NCI-H82 treated with DMSO at 0.1 percent for 48 hours (cell line): ENCODE measurements around the gene TRAF3.
A peak's percentile ranks its signal among the peaks of the same experiment; 100 is the strongest.
"Not testable (repeated sequence)": the region's sequence is repeated elsewhere in the genome, so short reads cannot be mapped to it uniquely, and the experiment has no call there.

Source experiments
- DNase-seq: peaks from one replicate; lab custom pipeline; 2025; ENCODE audit not compliant: unreplicated experiment; lab: John Stamatoyannopoulos, UW

TRAF3 gene

GRCh38 chr14:102918438-102918837 lies 141.2 kb downstream of the TRAF3 start:
- no peak for DNase-seq

DNA sequence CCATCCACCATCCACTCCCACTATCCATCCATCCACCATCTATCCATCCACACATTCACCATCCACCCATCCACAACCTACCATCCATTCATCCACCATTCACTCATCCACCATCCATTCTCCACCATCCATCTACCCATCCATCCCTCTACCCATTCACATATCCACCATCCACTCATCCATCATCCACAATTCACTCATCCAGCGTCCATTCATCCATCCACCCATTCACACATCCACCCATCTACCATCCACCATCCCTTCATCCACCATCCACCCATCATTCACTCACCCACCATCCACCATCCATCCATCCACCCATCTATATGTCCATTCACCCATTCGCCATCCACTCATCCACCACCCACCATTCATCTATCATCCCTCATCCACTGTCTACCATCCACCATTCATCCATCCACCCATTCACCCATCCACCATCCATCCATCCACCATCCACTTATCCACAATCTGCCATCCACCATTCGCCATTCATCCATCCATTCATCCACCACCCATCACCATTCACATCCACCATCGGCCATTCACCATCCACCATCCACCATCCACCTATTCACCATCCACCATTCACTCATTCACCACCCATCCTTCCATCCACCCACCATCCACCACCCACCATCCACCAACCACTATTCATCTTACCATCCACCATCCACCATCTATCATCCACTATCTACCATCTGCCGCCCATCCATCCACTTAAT lies 143.2 kb downstream of the TRAF3 start:
- DNase-seq: no peak

- no peak for DNase-seq
These were observed 143.7 kb downstream of the TRAF3 start for GRCh38 chr14:102920998-102921304.

DNA sequence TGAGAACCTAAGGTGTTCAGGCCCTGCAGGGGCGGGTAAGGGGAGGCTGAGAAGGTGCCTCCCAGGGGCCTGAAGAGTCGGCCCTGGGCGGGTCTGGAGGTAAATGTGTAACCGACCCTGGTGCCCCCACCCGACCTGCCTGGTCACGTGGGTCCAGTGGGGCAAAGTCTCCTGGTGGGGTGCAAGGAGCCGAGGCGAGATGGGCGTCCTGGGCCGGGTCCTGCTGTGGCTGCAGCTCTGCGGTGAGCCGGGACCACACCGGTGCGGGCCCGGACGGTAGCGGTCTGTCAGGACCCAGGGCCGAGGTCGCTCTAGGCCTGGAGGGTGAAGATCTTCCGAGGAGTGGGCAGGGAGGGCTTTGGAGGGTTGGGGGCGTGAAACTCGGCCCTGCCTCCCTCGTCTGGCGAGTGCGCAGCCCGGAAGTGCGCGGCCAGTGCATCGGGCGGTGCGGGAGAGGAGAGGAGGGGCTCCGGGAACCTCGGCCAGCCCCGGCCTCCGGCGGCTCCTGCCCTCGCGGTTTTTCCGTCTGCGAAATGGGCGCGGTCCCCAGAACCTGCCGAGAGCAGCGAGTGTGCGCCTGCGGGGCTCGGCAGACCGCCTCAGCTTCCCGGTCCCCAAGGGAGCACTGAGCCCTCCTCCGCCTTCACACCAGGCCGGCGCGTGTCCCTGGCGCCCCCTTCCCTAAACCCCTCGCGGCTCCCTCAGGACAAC lies 145.4 kb downstream of the TRAF3 start, which contains the start of gene AMN:
TSS of gene AMN (plus strand) at position 174 of the 711 bp plus-strand sequence. CDS start at position 200, 26 bp downstream.
- DNase-seq: no peak

GRCh38 chr14:102923201-102923924 lies 146.1 kb downstream of the TRAF3 start:
- DNase-seq: no peak

GRCh38 chr14:102923925-102924486 lies 146.8 kb downstream of the TRAF3 start:
- no peak for DNase-seq

GRCh38 chr14:102924632-102925588 lies 147.7 kb downstream of the TRAF3 start:
- no peak for DNase-seq

DNA sequence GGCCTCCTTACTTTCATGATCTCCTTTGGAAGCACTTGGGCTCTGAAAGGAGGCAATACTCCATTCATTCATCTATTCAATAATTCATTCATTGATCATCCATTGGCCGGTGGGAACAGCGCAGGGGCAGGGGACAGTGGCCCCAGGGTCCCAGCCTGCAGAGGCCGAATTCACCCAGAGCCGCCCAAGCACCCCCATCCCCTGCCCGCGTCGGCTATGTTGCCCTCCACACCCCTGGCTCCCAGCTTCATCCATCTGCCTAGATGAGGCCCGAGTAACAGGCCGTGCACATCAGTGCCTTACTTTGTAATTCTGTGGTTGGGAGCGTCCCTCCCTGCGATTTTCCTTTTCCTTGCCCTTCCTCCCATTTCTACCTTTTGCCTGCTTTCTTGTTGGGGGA lies 148.4 kb downstream of the TRAF3 start:
- no peak for DNase-seq

DNA sequence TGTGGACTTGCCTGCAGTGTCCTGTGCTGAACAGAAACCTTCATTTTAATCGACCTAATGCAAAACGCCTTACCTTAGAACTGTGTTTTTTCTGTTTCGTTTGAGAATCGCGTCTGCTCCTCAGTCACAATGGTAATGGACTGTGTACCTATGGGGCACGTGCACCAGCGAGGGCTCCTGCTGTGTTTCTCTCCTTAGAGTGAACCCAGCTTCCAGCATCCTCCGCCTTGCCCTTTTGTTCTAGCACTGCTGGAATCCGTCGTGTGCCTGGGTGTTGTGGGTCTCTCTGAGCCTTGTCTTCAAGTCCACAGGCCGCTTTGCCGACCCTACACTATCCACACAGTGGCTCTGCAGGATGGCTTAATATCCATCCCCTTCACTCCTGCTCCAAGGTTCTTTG lies 148.9 kb downstream of the TRAF3 start:
- DNase-seq: no peak

DNA sequence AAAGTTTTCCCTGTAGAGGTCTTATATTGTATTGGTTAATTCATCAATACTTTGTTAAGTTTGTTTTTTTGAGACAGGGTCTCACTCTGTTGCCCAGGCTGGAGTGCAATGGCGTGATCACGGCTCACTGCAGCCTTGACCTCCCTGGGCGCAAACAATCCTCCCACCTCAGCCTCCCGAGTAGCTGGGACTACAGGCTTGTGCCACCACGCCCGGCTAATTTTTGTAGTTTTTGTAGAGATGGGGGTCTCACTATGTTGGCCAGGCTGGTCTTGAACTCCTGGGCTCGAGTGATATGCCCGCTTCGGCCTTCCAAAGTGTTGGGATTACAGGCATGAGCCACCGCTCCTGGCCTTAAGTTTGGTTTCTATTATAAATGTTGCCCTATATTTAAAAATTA lies 149.6 kb downstream of the TRAF3 start:
- not testable (repeated sequence) for DNase-seq

- no peak for DNase-seq
These were observed 150.2 kb downstream of the TRAF3 start for GRCh38 chr14:102927346-102927877.

DNA sequence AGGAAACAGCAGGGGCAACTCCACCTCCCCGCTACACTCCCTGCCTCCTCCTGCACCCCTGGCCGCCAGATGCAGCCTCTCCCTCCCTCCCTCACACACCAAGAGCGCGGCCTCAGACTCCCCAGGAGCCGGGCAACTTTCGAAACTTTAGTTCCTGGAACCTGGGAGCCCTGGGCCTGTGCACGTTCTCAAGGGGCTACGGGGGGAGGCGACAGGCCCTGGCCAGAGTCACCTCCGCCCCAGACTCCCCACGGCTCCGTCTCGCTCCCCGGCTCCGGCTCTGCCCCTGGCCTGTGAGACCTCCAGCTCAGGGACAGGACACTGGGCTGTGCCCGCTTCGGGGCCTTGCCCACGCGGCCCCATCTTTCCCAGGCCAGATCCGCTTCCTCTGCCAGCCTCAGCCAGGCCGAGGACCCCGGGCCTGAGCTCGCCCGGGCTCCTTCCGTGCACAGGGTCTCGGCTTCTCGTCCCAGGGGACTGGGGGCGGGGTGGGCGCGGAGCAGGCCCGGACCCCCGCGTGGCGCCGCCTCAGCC lies 150.7 kb downstream of the TRAF3 start:
- DNase-seq: no peak

DNA sequence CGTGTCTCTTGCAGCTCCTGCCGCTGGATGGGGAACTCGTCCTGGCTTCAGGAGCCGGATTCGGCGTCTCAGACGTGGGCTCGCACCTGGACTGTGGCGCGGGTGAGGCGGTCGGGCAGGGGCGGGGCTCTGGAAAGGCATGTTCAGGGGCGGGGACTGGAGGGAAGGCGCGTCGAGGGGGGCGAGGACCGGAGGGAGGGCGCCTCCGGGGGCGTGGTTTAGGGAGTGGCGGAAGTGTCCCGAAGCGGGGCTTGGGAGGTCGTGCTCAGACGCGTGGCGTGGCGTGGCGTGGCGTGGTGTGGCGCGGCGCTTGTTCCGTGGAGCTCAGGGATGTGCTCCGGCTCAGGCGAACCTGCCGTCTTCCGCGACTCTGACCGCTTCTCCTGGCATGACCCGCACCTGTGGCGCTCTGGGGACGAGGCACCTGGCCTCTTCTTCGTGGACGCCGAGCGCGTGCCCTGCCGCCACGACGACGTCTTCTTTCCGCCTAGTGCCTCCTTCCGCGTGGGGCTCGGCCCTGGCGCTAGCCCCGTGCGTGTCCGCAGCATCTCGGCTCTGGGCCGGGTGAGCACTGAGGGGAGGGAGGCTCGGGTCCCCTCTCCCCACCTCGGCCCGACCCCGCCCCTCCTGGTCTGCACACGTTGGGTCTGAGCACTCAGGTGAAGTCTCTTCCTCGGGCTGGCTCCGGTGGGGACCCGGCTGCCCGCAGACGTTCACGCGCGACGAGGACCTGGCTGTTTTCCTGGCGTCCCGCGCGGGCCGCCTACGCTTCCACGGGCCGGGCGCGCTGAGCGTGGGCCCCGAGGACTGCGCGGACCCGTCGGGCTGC lies 151.4 kb downstream of the TRAF3 start:
- DNase-seq: peak; percentile 64

GRCh38 chr14:102929241-102930137 lies 152.2 kb downstream of the TRAF3 start:
- DNase-seq: no peak

- no peak for DNase-seq
These were observed 153.0 kb downstream of the TRAF3 start for GRCh38 chr14:102930138-102930752.

DNA sequence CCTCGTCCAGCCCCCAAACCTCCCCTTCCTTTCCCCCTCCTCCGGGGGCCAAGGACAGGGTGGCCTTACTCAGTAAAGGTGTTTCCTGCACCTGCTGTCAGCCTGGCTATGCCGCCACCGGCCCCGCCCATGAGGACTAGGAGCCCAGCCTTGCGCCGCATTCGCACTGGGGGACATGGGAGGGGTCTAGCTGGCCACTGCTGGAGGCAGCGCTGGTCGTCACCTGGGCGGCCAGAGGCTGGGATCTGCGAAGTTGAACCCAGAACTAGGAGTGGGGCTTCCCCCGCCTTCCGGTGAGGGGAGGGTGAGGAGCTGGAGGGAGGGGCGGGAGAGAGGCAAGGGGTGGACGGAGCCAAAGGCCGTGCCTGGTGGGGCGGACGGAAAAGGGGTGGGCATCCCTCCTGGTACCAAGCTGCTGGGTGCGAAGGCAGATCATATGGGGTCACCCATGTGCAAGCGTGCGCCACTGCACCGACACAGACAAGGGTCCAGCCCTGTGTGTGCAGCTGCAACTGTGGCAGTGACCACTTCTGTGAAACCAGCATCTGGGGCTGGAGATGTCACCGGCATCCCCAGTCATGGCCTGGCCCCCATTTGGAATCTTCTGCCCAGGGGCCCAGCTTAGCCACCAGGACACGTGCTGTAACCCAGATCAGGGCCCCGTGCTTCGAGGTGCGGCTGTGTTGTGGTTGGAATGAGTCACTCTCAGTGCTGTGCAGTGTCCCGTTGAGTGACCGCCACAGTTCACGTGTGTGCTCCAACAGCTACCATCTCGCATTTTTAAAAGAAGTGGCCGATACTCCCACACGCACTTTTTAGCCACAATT lies 153.7 kb downstream of the TRAF3 start:
- DNase-seq: no peak
